GM23248 (cell line): ENCODE results near the gene UBP1.

Experiments
- EZH2 ChIP-seq: fragments of 200-600 bp; sonication (generic); IDR thresholded peaks from 2 replicates; pipeline ENCODE4 v1.6.1; 2018; ENCODE audit warnings: antibody characterized with exemption, mild to moderate bottlenecking; ENCODE audit not compliant: insufficient read depth, poor library complexity, severe bottlenecking
- EZH2phosphoT487 ChIP-seq: fragments of 200-600 bp; sonication (generic); IDR thresholded peaks from 2 replicates; pipeline ENCODE4 v1.6.1; 2018; ENCODE audit warnings: antibody characterized with exemption, moderate library complexity, mild to moderate bottlenecking, low read depth; ENCODE audit not compliant: insufficient read depth

- TF ChIP-seq EZH2phosphoT487 (no peak), EZH2 (no peak)
Measured at GRCh38 chr3:33364060-33364459, 76.1 kb downstream of the UBP1 start.
